Activated naive CD4-positive, alpha-beta T cell treated with anti-CD3 and anti-CD28 coated beads, Interleukin-2, amount 10 ng/mL, durations not matched to agents 7 days and 5 days (primary cell): Measurements from ENCODE around the gene CTBP1.
A peak's percentile ranks its signal among the peaks of the same experiment; 100 is the strongest.

Experiments used
- CTCF ChIA-PET: fragments of 350-600 bp; sonication (Branson Sonifier 250); formaldehyde crosslinking; loops from one replicate; lab custom pipeline; 2021; ENCODE audit warnings: antibody characterized with exemption; lab: Charles Lee
- DNase-seq: peaks from one replicate; pipeline ENCODE4 v3.0.0-alpha.2; 2020
- H3K27ac Mint-ChIP-seq: one replicate; pipeline ENCODE4 v1.8.0; 2021; ENCODE audit warnings: mild to moderate bottlenecking, moderate library complexity, mixed read lengths
- H3K27me3 Mint-ChIP-seq: one replicate; pipeline ENCODE4 v1.8.0; 2021; ENCODE audit warnings: mild to moderate bottlenecking, mixed read lengths
- H3K36me3 Mint-ChIP-seq: one replicate; pipeline ENCODE4 v1.8.0; 2021; ENCODE audit warnings: mixed read lengths
- H3K4me1 Mint-ChIP-seq: one replicate; pipeline ENCODE4 v1.8.0; 2021; ENCODE audit warnings: mixed read lengths
- H3K4me3 Mint-ChIP-seq: one replicate; pipeline ENCODE4 v1.8.0; 2021; ENCODE audit warnings: mild to moderate bottlenecking, moderate library complexity, mixed read lengths
- H3K9me3 Mint-ChIP-seq: one replicate; pipeline ENCODE4 v1.8.0; 2021; ENCODE audit warnings: mixed read lengths

The CTBP1 gene

DNA sequence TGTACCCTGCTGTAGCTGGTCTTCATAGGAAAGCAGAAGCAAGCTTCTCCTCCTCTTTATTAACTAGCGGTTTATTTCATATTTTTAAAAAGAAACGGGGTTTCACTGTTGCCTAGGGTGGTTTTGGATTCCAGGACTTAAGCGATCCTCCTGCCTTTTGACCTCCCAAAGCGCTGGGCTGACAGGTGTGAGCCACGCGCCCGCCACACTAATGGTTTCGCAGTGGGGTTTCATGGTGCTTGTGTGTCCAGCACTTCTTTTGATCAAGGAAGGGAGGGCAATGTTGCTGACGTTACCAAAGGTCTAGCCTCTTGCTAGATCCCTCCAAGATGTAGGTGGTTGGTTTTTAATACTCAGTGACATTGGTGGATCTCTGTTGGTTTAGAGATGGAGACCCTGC is 42.2 kb upstream of the CTBP1 start:
- Mint-ChIP-seq H3K27me3 (no peaks in the 10 kb centered on the region), H3K4me3 (peak overlapping the region; percentile 96), H3K9me3 (peaks cover 7% of the 10 kb centered on the region), H3K27ac (peak overlapping the region; percentile 92), H3K36me3 (peaks cover 18% of the 10 kb centered on the region), H3K4me1 (peaks cover 43% of the 10 kb centered on the region)
- DNase-seq: no peak
- CTCF ChIA-PET: interaction anchor here (0.8 to 7.0 kb wide), 6 partner anchors 23 to 161 kb away, joined by 3 to 52 read pairs (median 6); no protein-coding TSS in a partner anchor

DNA sequence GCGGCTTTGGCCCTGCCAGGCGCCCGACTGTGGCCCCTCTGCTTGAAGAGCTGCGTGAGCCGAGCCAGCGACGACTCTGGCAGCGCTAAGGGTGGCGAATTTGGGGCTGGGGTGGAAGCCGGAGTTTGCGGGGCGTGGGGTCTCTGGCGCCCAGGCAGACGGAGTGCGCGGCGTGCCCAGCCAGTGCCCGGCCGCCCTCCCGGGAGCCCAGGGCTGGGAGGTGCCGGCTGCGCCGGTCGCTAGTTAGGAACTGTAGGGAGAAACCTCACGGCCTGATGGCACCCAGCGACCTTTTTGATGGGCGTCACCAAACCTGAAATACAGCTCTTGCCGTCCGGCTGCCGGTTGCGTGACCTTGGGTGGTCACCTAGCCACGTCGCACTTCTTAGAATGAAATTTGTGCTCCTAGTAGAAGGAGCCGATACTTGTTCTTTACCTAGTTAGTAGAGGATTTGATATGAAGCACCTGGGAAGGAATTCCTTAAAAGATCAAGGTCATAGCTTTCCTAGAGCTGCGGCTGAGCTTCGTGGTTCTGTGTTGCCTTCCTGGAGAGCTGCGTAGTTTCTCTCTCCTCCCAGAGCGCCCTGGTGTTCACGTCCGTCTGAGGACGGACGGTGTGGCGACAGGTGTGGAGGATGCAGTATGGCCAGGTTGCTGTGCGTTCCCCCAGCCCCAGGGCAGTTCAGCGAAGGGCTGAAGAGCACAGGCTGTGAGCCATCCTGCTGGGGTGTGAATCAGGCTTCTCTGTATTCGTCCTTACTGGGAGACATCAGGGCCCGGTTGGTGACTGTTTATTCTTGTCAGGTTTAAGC is 41.4 kb upstream of the CTBP1 start:
- Mint-ChIP-seq H3K9me3 (peaks cover 8% of the 10 kb centered on the region), H3K4me3 (peak overlapping the region; percentile 96), H3K4me1 (peaks cover 43% of the 10 kb centered on the region), H3K27ac (peak overlapping the region; percentile 92), H3K27me3 (no peaks in the 10 kb centered on the region), H3K36me3 (peaks cover 18% of the 10 kb centered on the region)
- peak; percentile 51 for DNase-seq
- CTCF ChIA-PET: interaction anchor here (0.8 to 7.0 kb wide), 8 partner anchors 10 to 161 kb away, joined by 3 to 52 read pairs (median 4); no protein-coding TSS in a partner anchor

DNA sequence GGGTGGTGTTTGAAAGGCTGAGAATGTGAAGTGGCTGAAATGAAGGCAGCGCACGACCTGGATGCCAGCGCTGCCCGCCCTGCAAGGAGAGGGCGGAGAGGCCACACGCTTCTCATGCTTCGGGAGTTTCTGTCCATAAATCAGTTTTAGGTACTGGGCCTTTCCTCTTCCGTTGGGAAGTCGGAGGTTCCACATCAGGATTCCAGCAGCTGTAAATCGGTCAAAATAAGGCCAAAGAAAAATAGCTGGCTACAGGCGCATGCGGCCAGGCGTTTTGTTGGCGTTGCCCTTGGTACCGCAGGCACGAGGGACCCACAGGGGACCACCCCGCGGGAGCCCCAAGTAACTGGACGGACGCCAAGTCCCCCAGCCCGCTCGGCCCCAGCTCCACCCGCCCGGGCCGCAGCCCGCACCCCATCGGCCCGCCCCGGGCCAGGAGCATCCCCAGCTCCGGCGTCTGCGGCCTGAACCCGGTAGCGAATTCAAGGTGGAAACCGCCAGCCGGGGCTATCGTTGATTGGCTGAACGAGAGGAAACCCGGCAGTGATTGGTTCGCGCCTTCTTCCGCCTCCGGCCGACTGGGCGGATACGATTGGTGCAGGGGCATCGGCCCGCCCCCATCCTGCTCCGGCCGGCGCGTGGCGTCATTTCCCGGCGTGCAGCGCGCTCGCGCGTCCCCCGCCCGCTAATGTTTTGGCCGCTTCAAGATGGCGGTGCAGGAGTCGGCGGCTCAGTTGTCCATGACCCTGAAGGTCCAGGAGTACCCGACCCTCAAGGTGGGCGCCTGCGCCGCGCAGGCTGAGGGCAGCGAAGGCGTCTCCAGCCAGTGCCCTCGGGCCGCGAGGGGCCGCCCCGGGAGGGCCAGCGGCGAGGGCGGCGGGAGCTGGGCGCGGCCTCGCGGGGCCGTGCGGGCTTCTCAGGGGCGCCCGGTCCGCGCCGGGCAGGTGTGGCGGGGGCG is 40.6 kb upstream of the CTBP1 start, which contains the start of gene MAEA:
TSS of gene MAEA (plus strand) at position 685 of the 958 bp plus-strand sequence. CDS start at position 708, 23 bp downstream.
- peaks cover 37% of the 10 kb centered on the region for H3K4me1 Mint-ChIP-seq
- peak; percentile 98 for DNase-seq
- H3K4me3 Mint-ChIP-seq: peak within 1 kb of the TSS; percentile 96
- no peaks in the 10 kb centered on the region for H3K27me3 Mint-ChIP-seq
- peaks cover 18% of the 10 kb centered on the region for H3K36me3 Mint-ChIP-seq
- CTCF ChIA-PET: interaction anchor here (1.0 to 7.0 kb wide), 7 partner anchors 11 to 160 kb away, joined by 3 to 52 read pairs (median 4); no protein-coding TSS in a partner anchor
- peaks cover 8% of the 10 kb centered on the region for H3K9me3 Mint-ChIP-seq
- peak within 1 kb of the TSS; percentile 92 for H3K27ac Mint-ChIP-seq

DNA sequence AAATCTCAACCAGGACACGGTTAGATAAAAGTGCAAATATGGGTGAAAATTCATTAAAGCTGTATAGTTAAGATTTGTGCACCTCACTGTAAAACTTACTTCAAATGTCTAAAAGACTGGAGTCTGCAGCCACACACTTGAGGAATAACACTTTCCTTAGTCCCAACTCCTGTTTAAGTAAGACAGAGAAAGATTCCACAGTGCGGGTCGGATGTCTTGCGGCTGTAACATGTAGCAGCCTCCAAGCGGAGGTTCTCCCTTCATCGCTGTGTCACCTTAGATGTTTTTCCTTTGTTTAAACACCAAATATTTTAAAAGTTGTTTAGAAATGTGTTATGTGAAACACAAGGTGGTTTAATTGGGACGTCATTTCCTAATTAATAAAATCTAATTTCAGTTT is 39.9 kb upstream of the CTBP1 start:
- Mint-ChIP-seq H3K36me3 (peaks cover 17% of the 10 kb centered on the region), H3K27ac (peak overlapping the region; percentile 85), H3K9me3 (peaks cover 8% of the 10 kb centered on the region), H3K4me3 (peak overlapping the region; percentile 96), H3K4me1 (peaks cover 36% of the 10 kb centered on the region), H3K27me3 (no peaks in the 10 kb centered on the region)
- CTCF ChIA-PET: interaction anchor here (1.2 to 7.0 kb wide), 5 partner anchors 21 to 159 kb away, joined by 3 to 52 read pairs (median 4); no protein-coding TSS in a partner anchor
- no peak for DNase-seq

DNA sequence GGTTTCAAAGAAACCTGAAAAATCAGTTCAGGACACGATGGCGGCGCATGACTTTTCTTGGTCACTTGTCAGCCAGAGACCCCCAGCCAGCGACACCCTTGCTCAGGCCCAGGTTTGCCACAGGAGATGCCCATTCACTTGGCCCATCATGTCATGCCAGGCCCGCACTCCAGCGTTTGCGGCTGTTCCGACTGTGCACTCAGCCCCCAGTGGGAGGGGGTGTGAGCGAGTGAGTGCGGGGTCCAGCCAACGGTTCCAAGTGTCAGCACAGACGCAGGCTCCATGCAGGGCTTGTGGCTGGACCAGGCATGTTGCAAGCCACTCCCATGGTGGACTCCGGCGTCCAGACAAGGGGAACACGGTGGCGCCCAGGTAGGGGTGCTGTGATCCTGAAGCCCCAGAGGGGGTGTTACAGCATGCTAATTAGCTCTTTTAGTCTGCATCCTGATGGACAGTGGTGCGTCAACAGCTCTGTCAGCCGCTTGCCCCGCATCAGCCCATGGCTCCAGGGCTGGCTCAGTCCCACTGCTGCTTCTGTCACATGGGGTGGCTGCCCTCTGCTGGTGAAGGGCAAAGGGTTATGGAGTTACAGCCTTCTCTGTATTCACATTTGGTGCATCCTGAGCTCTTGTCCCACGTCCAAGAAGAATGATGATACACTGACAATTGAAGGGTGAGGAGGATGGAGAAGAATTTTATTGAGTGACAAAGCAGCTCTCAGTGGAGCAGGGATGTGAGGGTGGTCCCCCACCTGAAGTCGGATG is 37.0 kb upstream of the CTBP1 start:
- DNase-seq: peak; percentile 68
- H3K4me1 Mint-ChIP-seq: peaks cover 13% of the 10 kb centered on the region
- CTCF ChIA-PET: interaction anchor here (0.7 to 7.0 kb wide), 10 partner anchors 18 to 163 kb away, joined by 3 to 52 read pairs (median 6); no protein-coding TSS in a partner anchor
- H3K27me3 Mint-ChIP-seq: no peaks in the 10 kb centered on the region
- H3K9me3 Mint-ChIP-seq: peaks cover 11% of the 10 kb centered on the region
- H3K4me3 Mint-ChIP-seq: no peak overlapping the region
- peaks cover 5% of the 10 kb centered on the region for H3K36me3 Mint-ChIP-seq
- no peak overlapping the region for H3K27ac Mint-ChIP-seq

DNA sequence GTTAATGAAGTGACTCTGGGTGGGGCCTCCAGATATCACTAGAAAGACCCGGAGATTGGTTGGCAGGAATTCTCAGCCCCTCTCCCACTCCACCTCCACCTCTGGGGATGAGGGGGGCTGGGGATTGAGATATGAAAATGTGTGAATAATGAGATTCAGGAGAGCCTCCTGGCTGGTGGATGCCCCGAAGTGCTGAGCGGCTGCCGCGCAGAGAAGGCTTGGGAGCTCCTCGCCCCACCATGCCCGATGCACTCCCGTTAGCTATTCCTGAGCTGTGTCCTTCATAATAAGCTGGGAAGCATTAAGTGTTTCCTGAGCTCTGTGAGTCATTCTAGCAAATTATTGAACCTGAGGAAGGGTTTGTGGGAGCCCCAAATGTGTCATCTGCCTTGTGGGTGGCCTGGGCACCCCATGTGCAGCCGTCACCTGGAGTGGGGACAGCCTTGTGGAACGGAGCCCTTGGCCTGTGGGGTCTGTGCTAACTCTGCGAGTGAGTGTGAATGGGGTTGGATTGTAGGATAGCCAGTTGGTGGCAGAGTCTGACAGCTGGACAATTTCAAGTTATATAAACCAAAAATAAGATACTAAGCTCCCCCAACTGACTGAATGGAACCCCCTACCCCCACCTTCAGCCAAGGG is 36.3 kb upstream of the CTBP1 start:
- Mint-ChIP-seq H3K9me3 (peaks cover 11% of the 10 kb centered on the region), H3K4me1 (peaks cover 6% of the 10 kb centered on the region), H3K27me3 (no peaks in the 10 kb centered on the region), H3K27ac (no peak overlapping the region), H3K4me3 (no peak overlapping the region), H3K36me3 (peaks cover 4% of the 10 kb centered on the region)
- CTCF ChIA-PET: interaction anchor here (0.7 to 7.0 kb wide), 10 partner anchors 17 to 156 kb away, joined by 3 to 52 read pairs (median 6); no protein-coding TSS in a partner anchor
- DNase-seq: no peak

DNA sequence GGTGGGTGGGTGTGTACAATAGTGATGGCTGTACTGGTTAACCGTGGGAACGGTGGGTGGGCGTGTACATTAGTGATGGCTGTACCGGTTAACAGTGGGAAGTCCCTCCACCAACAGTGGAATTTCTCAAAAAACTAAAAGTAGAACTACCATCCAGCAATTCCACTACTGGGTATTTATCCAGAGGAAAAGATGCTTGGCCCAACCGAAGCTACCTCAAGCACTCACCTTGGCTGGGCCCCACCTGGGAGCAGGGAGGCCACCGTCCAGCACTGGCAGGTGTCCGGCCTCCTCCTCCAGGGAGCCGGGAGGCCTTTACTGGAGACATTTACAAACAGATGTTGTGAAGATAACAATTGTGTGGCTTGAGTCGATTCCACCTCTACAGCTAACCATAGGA is 34.8 kb upstream of the CTBP1 start:
- DNase-seq: no peak
- Mint-ChIP-seq H3K36me3 (peaks cover 4% of the 10 kb centered on the region), H3K9me3 (peaks cover 11% of the 10 kb centered on the region), H3K27ac (no peak overlapping the region), H3K4me3 (no peak overlapping the region), H3K4me1 (peaks cover 4% of the 10 kb centered on the region), H3K27me3 (peaks cover 4% of the 10 kb centered on the region)
- CTCF ChIA-PET: interaction anchor here (0.8 to 3.5 kb wide), 2 partner anchors 16 to 116 kb away, joined by 4 to 13 read pairs; no protein-coding TSS in a partner anchor

DNA sequence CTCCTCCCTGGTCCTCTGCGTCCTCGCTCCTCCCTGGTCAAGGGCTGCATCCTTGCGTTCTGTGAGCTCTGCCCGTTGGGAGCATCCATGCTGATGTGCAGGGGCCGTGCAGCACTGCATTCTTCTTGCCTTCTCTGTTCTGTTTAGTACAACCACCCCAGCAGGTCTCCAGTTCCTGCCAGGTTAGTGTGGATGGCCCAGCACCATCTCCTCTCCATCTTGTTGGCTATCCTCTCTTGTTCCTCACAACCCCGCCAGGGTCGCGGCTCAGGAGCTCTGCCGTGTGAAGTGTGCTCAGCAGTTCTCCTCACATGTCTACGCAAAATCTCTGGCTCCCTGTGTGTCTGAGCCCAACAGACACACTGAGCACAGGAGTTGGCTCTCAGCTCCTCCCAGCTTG is 30.3 kb upstream of the CTBP1 start:
- no peaks in the 10 kb centered on the region for H3K4me1 Mint-ChIP-seq
- peaks cover 5% of the 10 kb centered on the region for H3K9me3 Mint-ChIP-seq
- H3K27ac Mint-ChIP-seq: no peak overlapping the region
- H3K4me3 Mint-ChIP-seq: no peak overlapping the region
- DNase-seq: no peak
- H3K36me3 Mint-ChIP-seq: no peaks in the 10 kb centered on the region
- CTCF ChIA-PET: interaction anchor here (1.5 to 2.5 kb wide), 2 partner anchors 11 to 99 kb away, joined by 4 to 8 read pairs; no protein-coding TSS in a partner anchor
- H3K27me3 Mint-ChIP-seq: peaks cover 4% of the 10 kb centered on the region

DNA sequence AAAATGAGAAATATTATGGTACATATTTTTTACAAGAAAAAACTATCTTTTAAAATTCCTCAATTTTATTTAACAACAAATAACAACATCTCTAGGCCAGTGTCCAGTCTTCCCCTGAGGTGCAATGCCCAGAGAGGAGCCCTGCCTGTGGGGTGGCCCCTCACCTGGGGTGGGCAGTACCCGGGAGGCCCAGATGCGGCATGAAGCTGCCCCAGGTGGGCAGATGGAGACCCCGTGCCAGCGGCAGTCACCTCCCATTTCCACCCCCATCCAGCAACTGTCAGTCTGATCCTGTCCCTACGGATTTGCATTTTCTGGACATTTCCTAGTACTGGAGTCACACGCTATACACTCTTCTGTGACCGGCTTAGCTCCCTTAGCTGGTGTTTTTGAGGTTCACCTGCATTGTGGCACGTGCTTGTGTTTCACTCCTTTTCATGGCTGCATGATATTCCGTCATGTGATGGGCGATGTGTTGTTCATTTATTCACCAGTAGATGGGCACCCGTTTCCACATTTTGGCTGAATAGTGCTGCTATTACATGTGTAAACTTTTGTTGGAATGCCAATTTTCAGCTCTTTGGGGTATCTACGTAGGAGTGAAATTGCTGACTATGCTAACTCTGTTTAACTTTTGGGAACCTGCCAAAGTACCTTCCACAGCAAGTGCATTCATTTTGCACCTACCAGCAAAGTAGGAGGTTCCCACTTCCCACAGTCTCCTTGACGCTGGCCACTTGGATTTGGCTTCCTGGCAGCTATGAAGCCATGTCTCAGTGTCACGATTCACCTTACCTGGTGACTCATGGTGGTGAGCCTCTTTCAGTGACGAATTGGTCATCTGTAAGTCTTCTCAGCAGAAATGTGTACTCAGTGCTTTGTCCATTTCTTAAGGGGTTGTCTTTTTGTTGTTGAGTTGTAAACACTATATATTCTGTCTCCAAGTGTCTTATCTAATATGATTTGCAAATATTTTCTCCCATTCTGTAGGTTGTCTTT is 29.0 kb upstream of the CTBP1 start:
- peaks cover 4% of the 10 kb centered on the region for H3K27me3 Mint-ChIP-seq
- no peak overlapping the region for H3K27ac Mint-ChIP-seq
- no peak for DNase-seq
- no peaks in the 10 kb centered on the region for H3K4me1 Mint-ChIP-seq
- no peak overlapping the region for H3K4me3 Mint-ChIP-seq
- no peaks in the 10 kb centered on the region for H3K36me3 Mint-ChIP-seq
- CTCF ChIA-PET: interaction anchor here (0.6 to 2.5 kb wide), 4 partner anchors 10 to 78 kb away, joined by 3 to 8 read pairs (median 4); no protein-coding TSS in a partner anchor
- peaks cover 5% of the 10 kb centered on the region for H3K9me3 Mint-ChIP-seq

DNA sequence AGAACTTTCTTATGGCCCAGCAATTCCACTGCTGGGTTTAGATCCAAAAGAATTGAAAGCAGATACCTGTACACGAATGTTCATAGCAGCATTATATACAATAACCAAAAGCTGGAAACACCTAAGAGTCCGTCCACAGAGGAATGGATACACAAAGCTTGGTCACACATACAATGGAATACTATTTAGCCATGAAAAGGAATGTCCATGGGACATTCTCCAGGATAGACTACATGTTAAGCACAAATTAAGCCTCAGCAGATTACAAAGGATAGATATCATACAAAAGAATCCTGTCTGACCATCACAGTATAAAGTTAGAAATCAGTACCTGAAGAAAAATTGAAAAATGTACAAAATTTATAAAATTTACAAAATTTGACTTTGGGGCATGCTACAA is 28.1 kb upstream of the CTBP1 start:
- Mint-ChIP-seq H3K27me3 (peaks cover 4% of the 10 kb centered on the region), H3K4me1 (no peaks in the 10 kb centered on the region), H3K9me3 (peaks cover 2% of the 10 kb centered on the region), H3K36me3 (no peaks in the 10 kb centered on the region), H3K4me3 (no peak overlapping the region), H3K27ac (no peak overlapping the region)
- DNase-seq: no peak
- CTCF ChIA-PET: interaction anchor here (1.1 to 2.1 kb wide), 2 partner anchors 69 to 79 kb away, joined by 3 to 5 read pairs; no protein-coding TSS in a partner anchor

DNA sequence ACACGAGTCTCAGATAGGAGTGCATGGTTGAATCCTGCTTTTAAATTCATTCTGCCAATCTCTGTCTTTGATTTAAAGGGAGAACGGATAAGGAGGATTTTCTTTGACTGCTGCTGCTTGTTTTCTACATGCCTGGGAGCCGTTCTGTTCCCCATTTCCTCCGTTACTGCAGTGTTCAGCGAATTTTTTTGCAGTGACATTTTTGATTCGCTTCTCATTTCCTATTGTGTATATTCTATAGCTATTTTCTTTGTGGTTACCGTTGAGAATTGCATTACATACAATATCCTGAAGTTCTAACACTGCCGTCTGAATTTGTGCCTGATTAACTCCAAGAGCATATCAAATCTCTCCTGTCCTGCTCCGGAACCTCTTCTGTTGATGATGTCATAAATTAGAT is 25.9 kb upstream of the CTBP1 start:
- H3K4me1 Mint-ChIP-seq: no peaks in the 10 kb centered on the region
- DNase-seq: no peak
- no peak overlapping the region for H3K4me3 Mint-ChIP-seq
- peaks cover 4% of the 10 kb centered on the region for H3K27me3 Mint-ChIP-seq
- peaks cover 6% of the 10 kb centered on the region for H3K9me3 Mint-ChIP-seq
- CTCF ChIA-PET: no interaction called here
- no peak overlapping the region for H3K27ac Mint-ChIP-seq
- peaks cover 5% of the 10 kb centered on the region for H3K36me3 Mint-ChIP-seq

DNA sequence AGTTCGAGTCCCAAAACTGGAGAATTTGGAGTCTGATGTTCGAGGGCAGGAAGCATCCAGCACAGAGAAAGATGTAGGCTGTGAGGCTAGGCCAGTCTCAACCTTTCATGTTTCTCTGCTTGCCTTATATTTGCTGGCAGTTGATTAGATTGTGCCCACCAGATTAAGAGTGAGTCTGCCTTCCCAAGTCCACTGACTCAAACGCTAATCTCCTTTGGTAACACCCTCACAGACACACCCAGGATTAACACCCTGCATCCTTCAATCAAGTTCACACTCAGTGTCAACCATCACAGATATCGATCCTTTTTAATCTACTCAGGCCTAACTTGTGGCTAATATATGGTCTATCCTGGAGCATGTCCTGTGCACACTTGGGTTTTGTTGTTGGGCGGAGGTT is 22.8 kb upstream of the CTBP1 start:
- CTCF ChIA-PET: no interaction called here
- no peak for DNase-seq
- Mint-ChIP-seq H3K9me3 (peaks cover 14% of the 10 kb centered on the region), H3K27ac (no peak overlapping the region), H3K4me3 (no peak overlapping the region), H3K4me1 (peaks cover 13% of the 10 kb centered on the region), H3K27me3 (no peaks in the 10 kb centered on the region), H3K36me3 (peaks cover 15% of the 10 kb centered on the region)
